GM12878 (cell line): ENCODE measurements around the gene PHF21B. TPM values are rescaled to one million over a fixed set of nuclear protein-coding genes. Genes with fewer than 3 reads are reported as not detected.

ENCODE experiments used
- ATAC-seq: fragments of 200-7000 bp; cut with Tn5 transposase; 3 replicates; pipeline ENCODE4 v1.9.1; 2020; ENCODE audit warnings: mild to moderate bottlenecking, moderate library complexity
- BruUV-seq: library from RNA; stranded (reverse); fragments of 400-500 nt; replicated peaks from 2 replicates; lab custom pipeline; 2021; lab: Mats Ljungman, UMichigan
- CTCF ChIA-PET: fragments of 300-600 bp; sonication (Branson Sonifier 250); formaldehyde crosslinking; extraction: SDS; loops from one replicate; lab custom pipeline; 2021; ENCODE audit warnings: inconsistent platforms; lab: Yijun Ruan, JAX
- POLR2A ChIA-PET: fragments of 350-600 bp; formaldehyde crosslinking; extraction: SDS; loops from one replicate; lab custom pipeline; 2021; ENCODE audit warnings: inconsistent platforms; lab: Charles Lee
- RAD21 ChIA-PET: fragments of 300-600 bp; sonication (Branson Sonifier 250); formaldehyde crosslinking; loops from one replicate; lab custom pipeline; 2023; ENCODE audit warnings: antibody characterized with exemption; ENCODE audit not compliant: unreplicated experiment; lab: Charles Lee
- SMC1A ChIA-PET: fragments of 300-600 bp; sonication (Branson Sonifier 250); formaldehyde crosslinking; loops from one replicate; lab custom pipeline; 2023; ENCODE audit not compliant: unreplicated experiment, uncharacterized antibody; lab: Charles Lee
- DNase-seq: peaks from one replicate; pipeline ENCODE4 v3.0.0-alpha.2; 2011; ENCODE audit warnings: low read depth, low spot score
- FAIRE-seq: peaks from 3 replicates; lab custom pipeline; 2011; peaks lifted over from hg19 to GRCh38; lab: Jason Lieb, UNC
- H2AFZ ChIP-seq: 2 replicates; pipeline ENCODE4 v1.6.0; 2011; ENCODE audit warnings: low read depth, low read length, control low read depth; ENCODE audit not compliant: control insufficient read depth
- H3K27ac ChIP-seq: 2 replicates; pipeline ENCODE4 v1.5.1; 2011; ENCODE audit warnings: control low read depth; ENCODE audit not compliant: control insufficient read depth, insufficient read depth
- H3K27me3 ChIP-seq, 2 experiments: replicated peaks in 1 of 2; 2 replicates each; pipeline versions ENCODE4 v1.6.0 to v1.6.1; 2011; ENCODE audit warnings: low read length in 1 of 2; ENCODE audit not compliant: control insufficient read depth in 2 of 2, insufficient read depth in 2 of 2
- H3K36me3 ChIP-seq, 2 experiments: 2 replicates each; pipeline ENCODE4 v1.5.1; 2011; ENCODE audit warnings: low read length in 1 of 2; ENCODE audit not compliant: control insufficient read depth in 2 of 2, insufficient read depth in 2 of 2
- H3K4me1 ChIP-seq: 2 replicates; pipeline ENCODE4 v1.6.1; 2011; ENCODE audit warnings: mild to moderate bottlenecking, low read length, moderate library complexity, mixed read lengths; ENCODE audit not compliant: control insufficient read depth, insufficient read depth
- H3K4me2 ChIP-seq: 2 replicates; pipeline ENCODE4 v1.6.0; 2011; ENCODE audit warnings: control low read depth; ENCODE audit not compliant: control insufficient read depth, insufficient read depth
- H3K4me3 ChIP-seq: fragments of 200-600 bp; sonication (generic); 2 replicates; pipeline ENCODE4 v1.5.1; 2016
- H3K79me2 ChIP-seq: 2 replicates; pipeline ENCODE4 v1.6.0; 2011; ENCODE audit warnings: low read length; ENCODE audit not compliant: control insufficient read depth, insufficient read depth
- H3K9ac ChIP-seq: 2 replicates; pipeline ENCODE4 v1.8.0; 2011; ENCODE audit warnings: low read length, control low read depth, mixed read lengths; ENCODE audit not compliant: control insufficient read depth, insufficient read depth
- H3K9me3 ChIP-seq: replicated peaks from 3 replicates; pipeline ENCODE4 v1.5.1; 2011; ENCODE audit warnings: mild to moderate bottlenecking, low read length; ENCODE audit not compliant: control insufficient read depth, insufficient read depth
- H4K20me1 ChIP-seq: 2 replicates; pipeline ENCODE4 v1.6.0; 2011; ENCODE audit not compliant: control insufficient read depth, insufficient read depth
- BCLAF1 ChIP-seq: fragments of 450-650 bp; IDR thresholded peaks from 2 replicates; pipeline ENCODE4 v1.6.1; 2017; ENCODE audit warnings: antibody characterized with exemption, mild to moderate bottlenecking, moderate library complexity
- BHLHE40 ChIP-seq, 2 experiments: fragments of 450-650 bp in 1 of 2; IDR thresholded peaks; 2 replicates each; pipeline ENCODE4 v1.6.1; 2011 to 2017; ENCODE audit warnings: low read depth in 2 of 2, borderline replicate concordance in 1 of 2, improper control_type of control experiment in 1 of 2, low read length in 1 of 2, mild to moderate bottlenecking in 1 of 2
- BMI1 ChIP-seq: fragments of 450-650 bp; IDR thresholded peaks from 2 replicates; pipeline ENCODE4 v1.6.1; 2016; ENCODE audit warnings: mild to moderate bottlenecking, moderate library complexity, borderline replicate concordance
- BRCA1 ChIP-seq: IDR thresholded peaks from 2 replicates; pipeline ENCODE4 v1.6.1; 2011; ENCODE audit warnings: low read depth, low read length, improper control_type of control experiment
- DPF2 ChIP-seq: fragments of 450-650 bp; IDR thresholded peaks from 2 replicates; pipeline ENCODE4 v1.6.1; 2017; ENCODE audit warnings: mild to moderate bottlenecking
- GATAD2B ChIP-seq: fragments of 450-650 bp; conservative IDR thresholded peaks from 2 replicates; pipeline ENCODE4 v1.6.1; 2017; ENCODE audit warnings: low read depth, mild to moderate bottlenecking, moderate library complexity
- HDGF ChIP-seq: fragments of 450-650 bp; IDR thresholded peaks from 2 replicates; pipeline ENCODE4 v1.6.1; 2016; ENCODE audit warnings: antibody characterized with exemption
- IKZF1 ChIP-seq: fragments of 450-650 bp; conservative IDR thresholded peaks from 2 replicates; pipeline ENCODE4 v1.6.1; 2017; ENCODE audit warnings: antibody characterized with exemption, mild to moderate bottlenecking
- IRF3 ChIP-seq: fragments of 450-650 bp; IDR thresholded peaks from 2 replicates; pipeline ENCODE4 v1.6.1; 2014; ENCODE audit warnings: mild to moderate bottlenecking
- NFIC ChIP-seq: IDR thresholded peaks from 2 replicates; pipeline ENCODE4 v1.6.1; 2012; ENCODE audit warnings: low read depth, mild to moderate bottlenecking, inconsistent platforms, low read length, moderate library complexity
- PAX8 ChIP-seq: fragments of 450-650 bp; IDR thresholded peaks from 2 replicates; pipeline ENCODE4 v1.6.1; 2017; ENCODE audit warnings: mild to moderate bottlenecking, moderate library complexity
- SP1 ChIP-seq: IDR thresholded peaks from one replicate; pipeline ENCODE4 v1.6.1; 2011; ENCODE audit warnings: low read depth, low read length
- TCF12 ChIP-seq: IDR thresholded peaks from 2 replicates; pipeline ENCODE4 v1.6.1; 2011; ENCODE audit warnings: low read depth, mild to moderate bottlenecking, low read length
- TCF3 ChIP-seq: IDR thresholded peaks from 2 replicates; pipeline ENCODE4 v1.6.1; 2012; ENCODE audit warnings: low read depth, mild to moderate bottlenecking, low read length, borderline replicate concordance; ENCODE audit not compliant: insufficient read depth
- YY1 ChIP-seq: IDR thresholded peaks from 2 replicates; pipeline ENCODE4 v1.6.1; 2011; ENCODE audit warnings: low read depth, mild to moderate bottlenecking, low read length
- ZNF207 ChIP-seq: fragments of 450-650 bp; IDR thresholded peaks from 2 replicates; pipeline ENCODE4 v1.6.1; 2014; ENCODE audit warnings: antibody characterized with exemption, mild to moderate bottlenecking, borderline replicate concordance
- ZNF622 ChIP-seq: fragments of 450-650 bp; IDR thresholded peaks from 2 replicates; pipeline ENCODE4 v1.6.1; 2017; ENCODE audit warnings: mild to moderate bottlenecking, inconsistent platforms
- ZZZ3 ChIP-seq: IDR thresholded peaks from 2 replicates; pipeline ENCODE4 v1.6.1; 2011; ENCODE audit warnings: low read depth; ENCODE audit not compliant: control insufficient read depth, insufficient read length
- WGBS: methylation state at CpG from one replicate; pipeline ENCODE4 v1.1.6; 2016; ENCODE audit warnings: low lambda C conversion rate; ENCODE audit not compliant: insufficient replicate concordance, insufficient coverage; ENCODE audit errors: missing lambda C conversion rate; 5-methylcytosine and 5-hydroxymethylcytosine counted together
- in situ Hi-C: fragments of 300-500 bp; cut with MboI; formaldehyde crosslinking; loops from 9 replicates; pipeline ENCODE4 v1.14.3; 2018; ENCODE audit warnings: mixed read lengths
- intact Hi-C: fragments of 100-400 bp; cut with micrococcal nuclease; formaldehyde crosslinking; loops from one replicate; pipeline ENCODE4 v1.14.2; 2022; ENCODE audit not compliant: unreplicated experiment
- polyA plus RNA-seq, 11 experiments: library from polyadenylated mRNA; depleted of rRNA in 4 of 11; unstranded in 6 of 11; stranded (reverse) in 5 of 11; fragments of >200 nt; fragmentation: Nextera tagmentation in 4 of 11; fragmentation: Illumina TruSeq in 1 of 11; extraction: Ambion mirVana in 4 of 11; extraction: Trizol in 1 of 11; gene quantifications; 1 replicate in 1 of 11; 2 replicates in 10 of 11; pipeline versions ENCODE4 v1.2.1 to v1.2.3, GENCODE V29; 2011 to 2016; ENCODE audit warnings: inconsistent platforms in 2 of 11, missing spikeins in 2 of 11, low read depth in 1 of 11
- total RNA-seq, 4 experiments: library from RNA; depleted of rRNA in 3 of 4; stranded (reverse); fragments of >200 nt in 3 of 4; fragmentation: Illumina TruSeq in 1 of 4; extraction: Trizol in 1 of 4; gene quantifications; 2 replicates each; pipeline versions ENCODE4 v1.2.1 to v1.2.3, GENCODE V29; 2013 to 2021
- TF ChIP-seq, protein P1 (sequence below): fragments of 450-650 bp; IDR thresholded peaks from 2 replicates; pipeline ENCODE4 v1.6.1; 2017; ENCODE audit warnings: mild to moderate bottlenecking, moderate library complexity

PHF21B gene
- total and polyA plus RNA-seq, 10 of the 15 experiments (the other 5 are each of a cell fraction or from before 2014, with no cell fraction given) = 0.03 to 0.35 TPM; not detected in 8

- no peak for TF ChIP-seq BCLAF1
- no peak for TF ChIP-seq GATAD2B
- no peak for TF ChIP-seq BRCA1
- no peak for TF ChIP-seq BHLHE40 (IDR thresholded peaks at IDR 0.05; ENCODE audit: borderline replicate concordance in 1 of 2, low read depth in 2 of 2, low read length in 1 of 2)
- TF ChIP-seq SP1 = no peak
- TF ChIP-seq IRF3 = no peak
- no peak for TF ChIP-seq ZZZ3
- TF ChIP-seq IKZF1 = no peak
- TF ChIP-seq DPF2 = no peak
- TF ChIP-seq BMI1 = no peak
Observed at GRCh38 chr22:44942056-44942455, 67.7 kb downstream of the PHF21B start (continued).

- no peaks in the 10 kb centered on the region for H3K79me2 ChIP-seq
- FAIRE-seq (no peak), ATAC-seq (no peak), DNase-seq (no peak)
- no peak overlapping the region for H3K27ac ChIP-seq
- H3K27me3 ChIP-seq = peaks cover 2 to 11% of the 10 kb centered on the region in 2 experiments; a peak in 3 of 4 replicates
- BruUV-seq = no TSS peak
- no peak overlapping the region for H3K4me2 ChIP-seq
- H4K20me1 ChIP-seq = no peaks in the 10 kb centered on the region
- ChIA-PET SMC1A (no interaction called here), RAD21 (no interaction called here), POLR2A (no interaction called here), CTCF (no interaction called here)
- 41% methylated on average over 15 of the region's 15 CpGs for WGBS
- no peak overlapping the region for H3K9ac ChIP-seq
- no peaks in the 10 kb centered on the region; a peak in 1 of 4 replicates for H3K36me3 ChIP-seq
- H3K9me3 ChIP-seq = no peaks in the 10 kb centered on the region
- no peak overlapping the region for H2AFZ ChIP-seq
- H3K4me1 ChIP-seq = no peaks in the 10 kb centered on the region
- in situ Hi-C loops = no loop called here
- H3K4me3 ChIP-seq = no peak overlapping the region
- intact Hi-C loops = no loop called here
- TF ChIP-seq, protein P1, sequence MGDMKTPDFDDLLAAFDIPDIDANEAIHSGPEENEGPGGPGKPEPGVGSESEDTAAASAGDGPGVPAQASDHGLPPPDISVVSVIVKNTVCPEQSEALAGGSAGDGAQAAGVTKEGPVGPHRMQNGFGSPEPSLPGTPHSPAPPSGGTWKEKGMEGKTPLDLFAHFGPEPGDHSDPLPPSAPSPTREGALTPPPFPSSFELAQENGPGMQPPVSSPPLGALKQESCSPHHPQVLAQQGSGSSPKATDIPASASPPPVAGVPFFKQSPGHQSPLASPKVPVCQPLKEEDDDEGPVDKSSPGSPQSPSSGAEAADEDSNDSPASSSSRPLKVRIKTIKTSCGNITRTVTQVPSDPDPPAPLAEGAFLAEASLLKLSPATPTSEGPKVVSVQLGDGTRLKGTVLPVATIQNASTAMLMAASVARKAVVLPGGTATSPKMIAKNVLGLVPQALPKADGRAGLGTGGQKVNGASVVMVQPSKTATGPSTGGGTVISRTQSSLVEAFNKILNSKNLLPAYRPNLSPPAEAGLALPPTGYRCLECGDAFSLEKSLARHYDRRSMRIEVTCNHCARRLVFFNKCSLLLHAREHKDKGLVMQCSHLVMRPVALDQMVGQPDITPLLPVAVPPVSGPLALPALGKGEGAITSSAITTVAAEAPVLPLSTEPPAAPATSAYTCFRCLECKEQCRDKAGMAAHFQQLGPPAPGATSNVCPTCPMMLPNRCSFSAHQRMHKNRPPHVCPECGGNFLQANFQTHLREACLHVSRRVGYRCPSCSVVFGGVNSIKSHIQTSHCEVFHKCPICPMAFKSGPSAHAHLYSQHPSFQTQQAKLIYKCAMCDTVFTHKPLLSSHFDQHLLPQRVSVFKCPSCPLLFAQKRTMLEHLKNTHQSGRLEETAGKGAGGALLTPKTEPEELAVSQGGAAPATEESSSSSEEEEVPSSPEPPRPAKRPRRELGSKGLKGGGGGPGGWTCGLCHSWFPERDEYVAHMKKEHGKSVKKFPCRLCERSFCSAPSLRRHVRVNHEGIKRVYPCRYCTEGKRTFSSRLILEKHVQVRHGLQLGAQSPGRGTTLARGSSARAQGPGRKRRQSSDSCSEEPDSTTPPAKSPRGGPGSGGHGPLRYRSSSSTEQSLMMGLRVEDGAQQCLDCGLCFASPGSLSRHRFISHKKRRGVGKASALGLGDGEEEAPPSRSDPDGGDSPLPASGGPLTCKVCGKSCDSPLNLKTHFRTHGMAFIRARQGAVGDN = no peak
- TF ChIP-seq HDGF (no peak), TCF12 (no peak), YY1 (no peak), PAX8 (no peak), ZNF207 (no peak), TCF3 (no peak), NFIC (no peak), ZNF622 (no peak)
Observed at GRCh38 chr22:44941207-44941606, 68.6 kb downstream of the PHF21B start.
